Activated CD8-positive, alpha-beta memory T cell treated with anti-CD3 and anti-CD28 coated beads, Interleukin-2, amount 50 U/mL, for 4 hours (primary cell): ENCODE data around the gene VAC14.
A peak's percentile ranks its signal among the peaks of the same experiment; 100 is the strongest.
"Not testable (repeated sequence)": the region's sequence is repeated elsewhere in the genome, so short reads cannot be mapped to it uniquely, and the experiment has no call there.

ENCODE experiments used
- DNase-seq: peaks from one replicate; pipeline ENCODE4 v3.0.0-alpha.2; 2020

The VAC14 gene

GRCh38 chr16:70800781-70801480 is at the start of gene VAC14:
Gene VAC14 (minus strand): TSS chr16:70801158. CDS start chr16:70800900, 258 bp downstream.
- DNase-seq, result peak; percentile 99

GRCh38 chr16:70823498-70824118 is 22.6 kb upstream of the VAC14 start:
- not testable (repeated sequence) for DNase-seq

GRCh38 chr16:70822734-70823133 is 21.8 kb upstream of the VAC14 start:
- not testable (repeated sequence) for DNase-seq

- not testable (repeated sequence) for DNase-seq
These were observed 17.1 kb upstream of the VAC14 start for GRCh38 chr16:70818088-70818487.

GRCh38 chr16:70809392-70810060 is 8.6 kb upstream of the VAC14 start:
- DNase-seq, result no peak

- DNase-seq, result no peak
These were observed 7.4 kb upstream of the VAC14 start for GRCh38 chr16:70808371-70808770.

GRCh38 chr16:70805787-70806186 is 4.8 kb upstream of the VAC14 start:
- DNase-seq, result no peak

GRCh38 chr16:70805380-70805779 is 4.4 kb upstream of the VAC14 start:
- DNase-seq, result no peak

- no peak for DNase-seq
These were observed 3.8 kb upstream of the VAC14 start for GRCh38 chr16:70804734-70805169.

- no peak for DNase-seq
These were observed 3.3 kb upstream of the VAC14 start for GRCh38 chr16:70804153-70804733.

- no peak for DNase-seq
These were observed 2.4 kb upstream of the VAC14 start for GRCh38 chr16:70803319-70803718.

- DNase-seq, result no peak
These were observed 653 bp upstream of the VAC14 start for GRCh38 chr16:70801611-70802010.

GRCh38 chr16:70800311-70800710 is 647 bp downstream of the VAC14 start:
- DNase-seq, result no peak

- DNase-seq, result no peak
These were observed 4.7 kb downstream of the VAC14 start for GRCh38 chr16:70796301-70796700.

GRCh38 chr16:70795296-70795912 is 5.6 kb downstream of the VAC14 start:
- no peak for DNase-seq

GRCh38 chr16:70793851-70794502 is 7.0 kb downstream of the VAC14 start:
- no peak for DNase-seq

GRCh38 chr16:70790815-70791214 is 10.1 kb downstream of the VAC14 start:
- DNase-seq, result no peak

GRCh38 chr16:70789595-70790447 is 11.1 kb downstream of the VAC14 start:
- DNase-seq, result no peak

- no peak for DNase-seq
These were observed 12.0 kb downstream of the VAC14 start for GRCh38 chr16:70788668-70789594.

- no peak for DNase-seq
These were observed 14.8 kb downstream of the VAC14 start for GRCh38 chr16:70786020-70786755.
